GM12878 (cell line): ENCODE measurements around the gene DOHH. TPM values are rescaled to one million over a fixed set of nuclear protein-coding genes. Genes with fewer than 3 reads are reported as not detected.

Source experiments
- BHLHE40 ChIP-seq, 2 experiments: fragments of 450-650 bp in 1 of 2; IDR thresholded peaks; 2 replicates each; pipeline ENCODE4 v1.6.1; 2011 to 2017; ENCODE audit warnings: low read depth in 2 of 2, borderline replicate concordance in 1 of 2, improper control_type of control experiment in 1 of 2, low read length in 1 of 2, mild to moderate bottlenecking in 1 of 2
- CBX3 ChIP-seq: fragments of 200-600 bp; sonication (generic); IDR thresholded peaks from 2 replicates; pipeline ENCODE4 v1.6.1; 2016; ENCODE audit warnings: low read depth, borderline replicate concordance
- CEBPB ChIP-seq, 2 experiments: fragments of 150-350 bp in 1 of 2; IDR thresholded peaks; 2 replicates each; pipeline ENCODE4 v1.6.1; 2012 to 2014; ENCODE audit warnings: low read depth in 2 of 2, low read length in 2 of 2, borderline replicate concordance in 1 of 2, inconsistent platforms in 1 of 2
- CHD2 ChIP-seq: IDR thresholded peaks from 2 replicates; pipeline ENCODE4 v1.6.1; 2011; ENCODE audit warnings: low read depth, low read length, improper control_type of control experiment, borderline replicate concordance
- CTCF ChIP-seq, 3 experiments: IDR thresholded peaks in 2 of 3; conservative IDR thresholded peaks in 1 of 3; 2 replicates each; pipeline ENCODE4 v1.5.1; 2011; ENCODE audit warnings: low read depth in 3 of 3, low read length in 3 of 3, mild to moderate bottlenecking in 3 of 3, control low read depth in 2 of 3, moderate library complexity in 2 of 3, inconsistent platforms in 1 of 3, mixed read lengths in 1 of 3; ENCODE audit not compliant: control insufficient read depth in 2 of 3, insufficient read depth in 1 of 3; ENCODE audit errors: extremely low read depth in 1 of 3
- IRF3 ChIP-seq: fragments of 450-650 bp; IDR thresholded peaks from 2 replicates; pipeline ENCODE4 v1.6.1; 2014; ENCODE audit warnings: mild to moderate bottlenecking
- IRF5 ChIP-seq: fragments of 450-650 bp; IDR thresholded peaks from 2 replicates; pipeline ENCODE4 v1.6.1; 2017; ENCODE audit warnings: borderline replicate concordance
- KAT2A ChIP-seq: conservative IDR thresholded peaks from 2 replicates; pipeline ENCODE4 v1.6.1; 2011; ENCODE audit warnings: low read depth, low read length; ENCODE audit not compliant: control insufficient read depth
- KDM1A ChIP-seq: fragments of 200-600 bp; sonication (generic); IDR thresholded peaks from 2 replicates; pipeline ENCODE4 v1.6.1; 2016; ENCODE audit warnings: borderline replicate concordance
- PBX3 ChIP-seq: IDR thresholded peaks from 2 replicates; pipeline ENCODE4 v1.6.1; 2011; ENCODE audit warnings: mild to moderate bottlenecking, low read depth, low read length, moderate library complexity; ENCODE audit not compliant: insufficient replicate concordance
- PRDM15 ChIP-seq: fragments of 450-650 bp; formaldehyde crosslinking; IDR thresholded peaks from 2 replicates; pipeline ENCODE4 v1.4.0; 2020; ENCODE audit warnings: mild to moderate bottlenecking, moderate library complexity
- RB1 ChIP-seq: fragments of 450-650 bp; formaldehyde crosslinking; IDR thresholded peaks from 2 replicates; pipeline ENCODE4 v1.6.1; 2017; ENCODE audit warnings: mild to moderate bottlenecking, borderline replicate concordance
- REST ChIP-seq: IDR thresholded peaks from 2 replicates; pipeline ENCODE4 v1.6.1; 2012; ENCODE audit warnings: mild to moderate bottlenecking, low read depth, low read length
- RFX5 ChIP-seq: IDR thresholded peaks from 2 replicates; pipeline ENCODE4 v1.6.1; 2011; ENCODE audit warnings: low read depth, low read length, improper control_type of control experiment
- SP1 ChIP-seq: IDR thresholded peaks from one replicate; pipeline ENCODE4 v1.6.1; 2011; ENCODE audit warnings: low read depth, low read length
- TCF3 ChIP-seq: IDR thresholded peaks from 2 replicates; pipeline ENCODE4 v1.6.1; 2012; ENCODE audit warnings: low read depth, mild to moderate bottlenecking, low read length, borderline replicate concordance; ENCODE audit not compliant: insufficient read depth
- ZNF217 ChIP-seq: fragments of 450-650 bp; IDR thresholded peaks from 2 replicates; pipeline ENCODE4 v1.6.1; 2017; ENCODE audit warnings: antibody characterized with exemption, mild to moderate bottlenecking
- polyA plus RNA-seq, 11 experiments: library from polyadenylated mRNA; depleted of rRNA in 4 of 11; unstranded in 6 of 11; stranded (reverse) in 5 of 11; fragments of >200 nt; fragmentation: Nextera tagmentation in 4 of 11; fragmentation: Illumina TruSeq in 1 of 11; extraction: Ambion mirVana in 4 of 11; extraction: Trizol in 1 of 11; gene quantifications; 1 replicate in 1 of 11; 2 replicates in 10 of 11; pipeline versions ENCODE4 v1.2.1 to v1.2.3, GENCODE V29; 2011 to 2016; ENCODE audit warnings: inconsistent platforms in 2 of 11, missing spikeins in 2 of 11, low read depth in 1 of 11
- total RNA-seq, 4 experiments: library from RNA; depleted of rRNA in 3 of 4; stranded (reverse); fragments of >200 nt in 3 of 4; fragmentation: Illumina TruSeq in 1 of 4; extraction: Trizol in 1 of 4; gene quantifications; 2 replicates each; pipeline versions ENCODE4 v1.2.1 to v1.2.3, GENCODE V29; 2013 to 2021

The DOHH gene
- total and polyA plus RNA-seq, 10 of the 15 experiments (the other 5 are each of a cell fraction or from before 2014, with no cell fraction given): 0.11 to 28.6 (median 11.7) TPM

GRCh38 chr19:3494051-3494450, 6.4 kb downstream of the DOHH start (continued):
- TF ChIP-seq CBX3 (no peak), SP1 (peak; percentile 75), ZNF217 (no peak), IRF3 (no peak), PBX3 (peak; percentile 87), TCF3 (no peak), IRF5 (no peak), CHD2 (no peak), CEBPB (IDR thresholded peaks at IDR 0.05; ENCODE audit: borderline replicate concordance in 1 of 2, low read depth in 2 of 2, low read length in 2 of 2) (no peak), KAT2A (no peak), CTCF (IDR thresholded peaks at IDR 0.05 in 2 of 3, conservative IDR thresholded peaks at IDR 0.05 in 1 of 3; ENCODE audit: control insufficient read depth in 2 of 3, extremely low read depth in 1 of 3, insufficient read depth in 1 of 3, low read depth in 3 of 3, low read length in 3 of 3) (no peak), BHLHE40 (IDR thresholded peaks at IDR 0.05; ENCODE audit: borderline replicate concordance in 1 of 2, low read depth in 2 of 2, low read length in 1 of 2) (no peak), REST (no peak), RB1 (no peak), PRDM15 (CRISPR knock-in tag) (no peak), KDM1A (no peak), RFX5 (no peak)
